GM18951 (cell line): ENCODE data around the gene SLC35E2B.
"Not testable (repeated sequence)": the region's sequence is repeated elsewhere in the genome, so short reads cannot be mapped to it uniquely, and the experiment has no call there.

ENCODE experiments used
- POLR2A ChIP-seq: IDR thresholded peaks from 4 replicates; pipeline ENCODE4 v1.6.1; 2011; ENCODE audit warnings: mild to moderate bottlenecking; ENCODE audit not compliant: insufficient read length, insufficient read depth; ENCODE audit errors: extremely low read depth
- in situ Hi-C: fragments of 300-500 bp; cut with MboI; formaldehyde crosslinking; loops from one replicate; pipeline ENCODE4 v1.12.0; 2022; ENCODE audit warnings: low sequenced_read_pairs, mixed read lengths, inconsistent platforms; ENCODE audit not compliant: unreplicated experiment

The SLC35E2B gene

GRCh38 chr1:1639368-1639767 lies 53.2 kb downstream of the SLC35E2B start:
- in situ Hi-C loops: not testable (repeated sequence)

GRCh38 chr1:1638528-1638927 lies 54.1 kb downstream of the SLC35E2B start:
- in situ Hi-C loops: not testable (repeated sequence)

GRCh38 chr1:1637479-1637875 lies 55.1 kb downstream of the SLC35E2B start:
- in situ Hi-C loops: not testable (repeated sequence)

DNA sequence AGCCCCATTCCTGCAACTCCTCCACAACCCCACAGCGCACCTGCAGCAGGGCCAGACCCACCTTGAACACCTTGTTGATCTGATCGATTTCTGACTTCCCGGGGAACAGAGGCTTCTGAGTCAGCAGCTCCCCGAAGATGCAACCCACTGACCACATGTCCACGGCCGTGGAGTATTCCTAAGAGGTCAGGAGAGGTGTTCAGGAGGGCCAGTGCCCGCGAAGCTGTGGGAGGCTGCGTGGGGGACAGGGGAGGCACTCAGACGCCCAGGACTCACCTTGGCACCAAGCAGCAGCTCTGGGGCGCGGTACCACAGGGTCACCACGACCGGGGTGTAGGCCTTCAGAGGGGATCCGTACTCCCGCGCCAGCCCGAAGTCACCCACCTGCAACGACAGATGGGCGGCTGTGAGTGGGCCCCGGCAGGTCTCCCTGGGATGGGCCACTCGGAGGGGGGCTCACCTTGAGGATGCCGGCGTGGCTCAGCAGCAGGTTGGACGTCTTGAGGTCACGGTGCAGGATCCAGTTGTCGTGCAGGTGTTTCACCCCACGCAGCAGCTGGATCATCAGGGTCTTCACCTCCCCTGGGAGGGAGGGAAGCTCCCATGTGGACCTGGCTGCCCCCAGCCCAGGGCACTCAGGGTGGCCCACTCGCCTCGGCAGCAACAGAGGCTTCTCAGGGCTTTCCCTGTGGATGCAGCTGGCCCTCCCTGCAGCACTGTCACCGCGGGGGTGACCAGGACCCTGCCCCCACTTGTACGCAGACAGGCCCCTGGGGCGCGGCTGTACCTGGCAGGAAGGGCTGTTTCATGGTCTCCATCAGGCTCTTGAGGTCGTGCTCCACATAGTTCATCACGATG lies 55.7 kb downstream of the SLC35E2B start:
- in situ Hi-C loops: not testable (repeated sequence)

- in situ Hi-C loops: not testable (repeated sequence)
These were observed 58.0 kb downstream of the SLC35E2B start for GRCh38 chr1:1634613-1635012.

DNA sequence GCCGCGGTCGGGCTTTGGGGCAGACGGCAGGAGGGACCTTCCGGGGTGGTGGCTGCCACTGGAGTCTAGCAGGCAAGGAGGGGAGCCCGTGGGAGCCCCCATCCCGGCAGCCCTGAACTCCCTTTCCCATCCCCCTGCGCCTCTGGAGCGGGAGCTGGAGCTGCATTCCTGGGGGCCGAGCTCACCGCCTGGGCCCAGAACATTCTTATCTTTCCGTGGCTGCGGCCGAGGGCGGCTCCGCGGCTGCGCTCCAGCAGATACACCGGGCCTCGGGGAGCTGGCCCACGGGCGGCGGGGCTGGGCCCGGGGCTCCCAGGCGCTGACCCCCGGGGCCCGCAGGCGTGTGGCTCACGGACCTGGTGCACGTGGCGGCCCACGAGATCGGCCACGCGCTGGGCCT lies 59.2 kb downstream of the SLC35E2B start:
- in situ Hi-C loops: not testable (repeated sequence)

DNA sequence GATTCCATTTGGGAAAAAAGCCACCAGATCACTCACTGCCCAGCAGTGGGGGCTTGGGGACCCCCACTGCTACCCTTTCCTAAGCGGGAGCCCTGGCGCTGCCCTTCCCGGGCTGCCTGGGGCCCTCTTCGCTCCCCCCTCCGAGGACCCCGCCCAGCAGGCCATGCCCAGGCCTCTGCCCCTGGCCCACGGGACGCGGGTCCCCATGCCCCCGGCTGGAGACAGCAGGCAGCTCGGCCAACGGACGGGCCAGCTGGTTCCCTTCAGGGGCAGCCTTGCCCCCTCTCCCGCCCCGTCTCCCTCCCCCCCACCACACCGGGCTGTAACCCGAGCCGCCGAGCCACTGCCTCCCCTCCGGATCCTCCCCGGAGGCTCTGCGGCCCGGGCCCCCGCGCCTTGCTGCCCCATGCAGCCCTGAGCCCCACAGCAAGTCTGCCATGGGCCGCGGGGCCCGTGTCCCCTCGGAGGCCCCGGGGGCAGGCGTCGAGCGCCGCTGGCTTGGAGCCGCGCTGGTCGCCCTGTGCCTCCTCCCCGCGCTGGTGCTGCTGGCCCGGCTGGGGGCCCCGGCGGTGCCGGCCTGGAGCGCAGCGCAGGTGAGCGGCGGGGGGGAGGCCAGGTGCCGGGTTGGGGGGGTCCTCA lies 60.7 kb downstream of the SLC35E2B start, which contains the start of gene MMP23B:
Gene MMP23B (plus strand): TSS at position 392 of the 639 bp plus-strand sequence. CDS start 46 bp downstream, at position 438.
- in situ Hi-C loops: no loop called here
- no peak for TF ChIP-seq POLR2A

GRCh38 chr1:1630965-1631781 lies 61.4 kb downstream of the SLC35E2B start:
- no peak for TF ChIP-seq POLR2A
- in situ Hi-C loops: no loop called here

DNA sequence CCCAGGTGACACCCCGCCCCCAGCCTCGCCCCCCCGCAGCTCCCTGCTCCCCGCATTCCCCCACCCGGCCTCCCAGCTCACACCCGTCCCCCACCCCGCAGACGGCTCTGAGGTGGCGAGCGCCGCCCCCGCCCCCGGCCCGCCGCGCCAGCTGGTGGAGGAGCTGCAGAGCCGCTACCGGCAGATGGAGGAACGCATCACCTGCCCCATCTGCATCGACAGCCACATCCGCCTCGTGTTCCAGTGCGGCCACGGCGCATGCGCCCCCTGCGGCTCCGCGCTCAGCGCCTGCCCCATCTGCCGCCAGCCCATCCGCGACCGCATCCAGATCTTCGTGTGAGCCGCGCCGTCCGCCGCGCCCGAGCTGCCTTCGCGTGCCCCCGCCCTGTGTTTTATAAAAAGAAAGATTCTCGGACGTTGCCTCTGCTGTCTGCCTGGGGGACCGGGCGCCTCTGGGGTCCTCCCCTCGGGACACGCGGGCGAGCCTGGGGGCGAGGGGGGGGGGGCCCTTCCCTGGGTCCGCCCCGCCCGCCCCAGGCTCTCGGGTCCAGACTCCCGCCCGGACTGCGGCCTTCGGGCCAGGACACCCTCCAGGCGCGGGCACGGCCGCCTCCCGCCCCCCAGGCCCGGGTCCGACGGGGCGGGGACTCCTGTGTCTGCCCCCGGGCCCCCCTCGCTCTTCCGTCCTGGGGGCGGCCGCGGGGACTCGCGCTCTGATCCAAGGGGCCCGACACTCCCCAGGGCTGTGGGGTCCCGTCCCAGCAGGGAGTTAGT lies 62.2 kb downstream of the SLC35E2B start:
- in situ Hi-C loops: no loop called here

DNA sequence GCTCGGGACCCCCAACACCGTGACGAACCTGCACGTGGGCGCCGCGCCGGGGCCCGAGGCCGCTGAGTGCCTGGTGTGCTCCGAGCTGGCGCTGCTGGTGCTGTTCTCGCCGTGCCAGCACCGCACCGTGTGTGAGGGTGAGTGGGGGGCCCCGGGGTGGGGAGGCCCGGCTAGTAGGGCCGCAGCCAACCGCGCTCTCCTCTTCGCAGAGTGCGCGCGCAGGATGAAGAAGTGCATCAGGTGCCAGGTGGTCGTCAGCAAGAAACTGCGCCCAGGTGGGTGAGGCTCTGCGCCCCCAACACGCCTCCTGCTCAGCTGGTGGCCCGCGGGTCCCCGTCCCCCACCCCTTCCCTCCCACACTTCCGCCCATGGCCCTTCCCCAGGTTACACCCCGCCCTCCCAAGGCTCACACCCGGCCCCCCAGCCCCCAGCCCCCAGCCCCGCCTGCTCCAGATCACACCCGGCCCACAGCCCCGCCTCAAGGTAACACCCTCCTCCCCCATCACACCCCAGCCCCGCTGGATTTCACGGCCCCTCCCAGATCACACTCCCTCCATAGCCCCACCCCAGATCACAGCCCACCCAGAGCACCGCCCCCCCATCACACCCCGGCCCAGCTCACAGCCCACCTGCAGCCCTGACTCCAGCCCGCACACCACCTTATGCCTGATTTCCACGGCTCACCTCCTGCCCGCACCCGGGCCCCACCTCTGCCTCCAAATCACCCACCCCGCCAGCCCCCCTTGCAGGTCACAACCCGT lies 63.0 kb downstream of the SLC35E2B start:
- in situ Hi-C loops: no loop called here
- TF ChIP-seq POLR2A: no peak

More for the DNA sequence above, 62.2 kb downstream of the SLC35E2B start:
- peak; percentile 40 for TF ChIP-seq POLR2A

- in situ Hi-C loops: no loop called here
- TF ChIP-seq POLR2A: no peak
These were observed 63.7 kb downstream of the SLC35E2B start for GRCh38 chr1:1628754-1629429.
